Endothelial cell of umbilical vein (primary cell): ENCODE measurements around the gene NFS1. TPM values are rescaled to one million over a fixed set of nuclear protein-coding genes. Genes with fewer than 3 reads are reported as not detected.

Source experiments
- BruUV-seq: library from RNA; stranded (reverse); fragments of 400-500 nt; replicated peaks from 2 replicates; lab custom pipeline; 2021; lab: Mats Ljungman, UMichigan
- CTCF ChIA-PET: fragments of 300-600, 350-600 bp; sonication (Branson Sonifier 250); formaldehyde crosslinking; loops from one replicate; lab custom pipeline; 2021; ENCODE audit warnings: antibody characterized with exemption, inconsistent platforms; lab: Charles Lee
- POLR2A ChIA-PET: fragments of 300-600, 350-600 bp; sonication (Branson Sonifier 250); formaldehyde crosslinking; loops from one replicate; lab custom pipeline; 2021; ENCODE audit warnings: antibody characterized with exemption, inconsistent platforms; lab: Charles Lee
- DNase-seq: peaks from one replicate; pipeline ENCODE4 v3.0.0-alpha.2; 2011; ENCODE audit warnings: low read depth, low spot score
- FAIRE-seq: peaks from 2 replicates; lab custom pipeline; 2011; peaks lifted over from hg19 to GRCh38; lab: Jason Lieb, UNC
- H2AFZ ChIP-seq: 2 replicates; pipeline ENCODE4 v1.6.0; 2012; ENCODE audit warnings: low read depth, low read length, control low read depth, inconsistent platforms
- H3K27ac ChIP-seq: 2 replicates; pipeline ENCODE4 v1.5.1; 2011; ENCODE audit warnings: low read depth, mild to moderate bottlenecking, control low read depth, low read length, moderate library complexity; ENCODE audit not compliant: insufficient read depth
- H3K27me3 ChIP-seq, 2 experiments: 2 replicates each; pipeline versions ENCODE4 v1.6.0 to v1.6.1; 2011; ENCODE audit warnings: low read length in 2 of 2, mixed read lengths in 1 of 2; ENCODE audit not compliant: control insufficient read depth in 2 of 2, insufficient read depth in 2 of 2
- H3K36me3 ChIP-seq, 2 experiments: 2 replicates in 1 of 2; 3 replicates in 1 of 2; pipeline ENCODE4 v1.5.1; 2011; ENCODE audit warnings: low read length in 2 of 2, mild to moderate bottlenecking in 1 of 2, moderate library complexity in 1 of 2; ENCODE audit not compliant: control insufficient read depth in 2 of 2, insufficient read depth in 2 of 2; ENCODE audit errors: extremely low read depth in 1 of 2
- H3K4me1 ChIP-seq: 3 replicates; pipeline ENCODE4 v1.5.1; 2011; ENCODE audit warnings: mild to moderate bottlenecking, low read length; ENCODE audit not compliant: control insufficient read depth, insufficient read depth; ENCODE audit errors: extremely low read depth
- H3K4me2 ChIP-seq: 2 replicates; pipeline ENCODE4 v1.6.1; 2011; ENCODE audit warnings: low read length, control low read depth, mixed read lengths; ENCODE audit not compliant: insufficient read depth
- H3K4me3 ChIP-seq, 3 experiments: fragments of 200-600 bp in 1 of 3; sonication (generic), shearing (Covaris generic) in 1 of 3; replicated peaks in 1 of 3; 2 replicates each; pipeline ENCODE4 v1.5.1; 2011 to 2016; ENCODE audit warnings: control low read depth in 3 of 3, low read length in 3 of 3, mild to moderate bottlenecking in 2 of 3, inconsistent platforms in 1 of 3, low read depth in 1 of 3, moderate library complexity in 1 of 3; ENCODE audit not compliant: insufficient read depth in 1 of 3
- H3K79me2 ChIP-seq: 2 replicates; pipeline ENCODE4 v1.6.0; 2012; ENCODE audit warnings: low read length, inconsistent platforms; ENCODE audit not compliant: control insufficient read depth, insufficient read depth
- H3K9ac ChIP-seq: replicated peaks from 2 replicates; pipeline ENCODE3; 2011; ENCODE audit warnings: low read length, control low read depth; ENCODE audit not compliant: insufficient read depth; ENCODE audit errors: extremely low read depth
- H3K9me1 ChIP-seq: replicated peaks from 3 replicates; pipeline ENCODE4 v1.6.0; 2011; ENCODE audit warnings: mild to moderate bottlenecking, low read length; ENCODE audit not compliant: control insufficient read depth, insufficient read depth; ENCODE audit errors: extremely low read depth
- H3K9me3 ChIP-seq: replicated peaks from 2 replicates; pipeline ENCODE4 v1.5.1; 2012; ENCODE audit warnings: low read length, inconsistent platforms; ENCODE audit not compliant: control insufficient read depth, insufficient read depth
- H4K20me1 ChIP-seq: replicated peaks from 2 replicates; pipeline ENCODE3; 2011; ENCODE audit warnings: mild to moderate bottlenecking, low read length; ENCODE audit not compliant: control insufficient read depth, insufficient read depth; ENCODE audit errors: extremely low read depth
- EZH2 ChIP-seq: IDR thresholded peaks from 2 replicates; pipeline ENCODE4 v1.6.1; 2012; ENCODE audit warnings: borderline replicate concordance, low read depth, mild to moderate bottlenecking, moderate library complexity, low read length, inconsistent platforms; ENCODE audit not compliant: severe bottlenecking
- FOS ChIP-seq: IDR thresholded peaks from 2 replicates; pipeline ENCODE4 v1.6.1; 2011; ENCODE audit warnings: mild to moderate bottlenecking, low read length, moderate library complexity, borderline replicate concordance; ENCODE audit not compliant: insufficient read depth
- GATA2 ChIP-seq: IDR thresholded peaks from 2 replicates; pipeline ENCODE4 v1.7.0; 2011; ENCODE audit warnings: low read depth, mild to moderate bottlenecking, moderate library complexity, mixed read lengths, low read length; ENCODE audit not compliant: insufficient read length, insufficient read depth
- JUN ChIP-seq: IDR thresholded peaks from 2 replicates; pipeline ENCODE4 v1.6.1; 2011; ENCODE audit warnings: borderline replicate concordance, low read depth; ENCODE audit not compliant: insufficient read length, insufficient read depth
- MYC ChIP-seq: IDR thresholded peaks from one replicate; pipeline ENCODE4 v1.6.1; 2011; ENCODE audit warnings: mild to moderate bottlenecking, low read depth, low read length
- POLR2A ChIP-seq: IDR thresholded peaks from 2 replicates; pipeline ENCODE4 v1.6.1; 2012; ENCODE audit warnings: low read depth, mild to moderate bottlenecking, control low read depth, low read length
- POLR2AphosphoS5 ChIP-seq: IDR thresholded peaks from 2 replicates; pipeline ENCODE4 v1.6.1; 2012; ENCODE audit warnings: low read depth, mild to moderate bottlenecking, control low read depth, low read length, moderate library complexity; ENCODE audit not compliant: insufficient read depth
- dilution Hi-C: fragments of 300-500 bp; cut with MboI; formaldehyde crosslinking; loops from one replicate; pipeline ENCODE4 v1.15.0; 2019; ENCODE audit warnings: low sequenced_read_pairs; ENCODE audit not compliant: extremely low pct_ligation_motif_present
- intact Hi-C: fragments of 100-400 bp; cut with micrococcal nuclease; formaldehyde crosslinking; loops from one replicate; pipeline ENCODE4 v1.10.0; 2022
- polyA plus RNA-seq, 4 experiments: library from polyadenylated mRNA; depleted of rRNA in 3 of 4; stranded (reverse) in 3 of 4; unstranded in 1 of 4; fragments of >200 nt; gene quantifications; 2 replicates each; pipeline versions ENCODE4 v1.2.1 to v1.2.3, GENCODE V29; 2011 to 2012; ENCODE audit warnings: missing spikeins in 1 of 4
- total RNA-seq: library from RNA; stranded (reverse); gene quantifications from 2 replicates; pipeline ENCODE4 v1.2.3, GENCODE V29; 2021
- TF ChIP-seq, protein P1 (sequence below): IDR thresholded peaks from 2 replicates; pipeline ENCODE4 v1.6.1; 2011; ENCODE audit not compliant: insufficient read depth, insufficient read length
- TF ChIP-seq, protein P2 (sequence below), 2 donors: IDR thresholded peaks; 1 replicate in 1 of 2; 2 replicates in 1 of 2; pipeline ENCODE4 v1.5.1; 2011; ENCODE audit warnings: low read length in 2 of 2, mild to moderate bottlenecking in 2 of 2, moderate library complexity in 2 of 2, control low read depth in 1 of 2, inconsistent platforms in 1 of 2, low read depth in 1 of 2; ENCODE audit not compliant: insufficient read depth in 1 of 2; ENCODE audit errors: extremely low read depth in 1 of 2

NFS1 gene
- total and polyA plus RNA-seq, 2 donors (not counting 3 experiments of a cell fraction or from before 2014, with no cell fraction given), result 25.1 to 28.4 TPM

DNA sequence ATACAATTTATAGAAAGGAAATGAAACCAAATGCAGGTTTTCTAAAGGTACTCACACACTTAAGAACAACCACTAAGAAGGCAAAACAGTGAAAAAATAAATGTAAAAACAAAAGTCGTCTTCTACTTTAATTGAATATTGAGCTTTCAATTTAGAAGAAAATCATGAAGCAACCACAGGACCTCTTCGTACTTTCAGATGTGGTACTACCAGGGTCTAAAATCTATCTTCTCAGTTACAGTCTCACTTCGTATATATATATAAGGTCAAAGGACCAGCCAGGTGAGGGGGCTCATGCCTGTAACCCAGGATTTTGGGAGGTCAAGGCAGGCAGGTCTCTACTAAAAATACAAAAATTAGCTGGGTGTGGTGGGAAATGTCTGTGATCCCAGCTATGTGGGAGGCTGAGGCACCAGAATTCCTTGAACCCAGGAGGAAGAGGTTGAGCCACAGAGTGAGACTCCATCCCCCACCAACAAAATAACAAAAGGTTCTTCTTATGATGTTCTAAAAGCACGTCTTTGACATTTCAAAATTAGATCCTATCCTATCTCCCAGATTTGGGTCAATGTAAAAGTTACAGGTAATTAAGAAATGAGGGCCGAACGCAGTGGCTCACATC lies 12.5 kb upstream of the NFS1 start:
- H3K27me3 ChIP-seq, result no peaks in the 10 kb centered on the region
- H3K9me1 ChIP-seq, result no peaks in the 10 kb centered on the region
- no peak overlapping the region for H3K27ac ChIP-seq
- no peak for TF ChIP-seq POLR2A
- TF ChIP-seq, protein P1, sequence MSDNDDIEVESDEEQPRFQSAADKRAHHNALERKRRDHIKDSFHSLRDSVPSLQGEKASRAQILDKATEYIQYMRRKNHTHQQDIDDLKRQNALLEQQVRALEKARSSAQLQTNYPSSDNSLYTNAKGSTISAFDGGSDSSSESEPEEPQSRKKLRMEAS, result no peak
- TF ChIP-seq, protein P2, sequence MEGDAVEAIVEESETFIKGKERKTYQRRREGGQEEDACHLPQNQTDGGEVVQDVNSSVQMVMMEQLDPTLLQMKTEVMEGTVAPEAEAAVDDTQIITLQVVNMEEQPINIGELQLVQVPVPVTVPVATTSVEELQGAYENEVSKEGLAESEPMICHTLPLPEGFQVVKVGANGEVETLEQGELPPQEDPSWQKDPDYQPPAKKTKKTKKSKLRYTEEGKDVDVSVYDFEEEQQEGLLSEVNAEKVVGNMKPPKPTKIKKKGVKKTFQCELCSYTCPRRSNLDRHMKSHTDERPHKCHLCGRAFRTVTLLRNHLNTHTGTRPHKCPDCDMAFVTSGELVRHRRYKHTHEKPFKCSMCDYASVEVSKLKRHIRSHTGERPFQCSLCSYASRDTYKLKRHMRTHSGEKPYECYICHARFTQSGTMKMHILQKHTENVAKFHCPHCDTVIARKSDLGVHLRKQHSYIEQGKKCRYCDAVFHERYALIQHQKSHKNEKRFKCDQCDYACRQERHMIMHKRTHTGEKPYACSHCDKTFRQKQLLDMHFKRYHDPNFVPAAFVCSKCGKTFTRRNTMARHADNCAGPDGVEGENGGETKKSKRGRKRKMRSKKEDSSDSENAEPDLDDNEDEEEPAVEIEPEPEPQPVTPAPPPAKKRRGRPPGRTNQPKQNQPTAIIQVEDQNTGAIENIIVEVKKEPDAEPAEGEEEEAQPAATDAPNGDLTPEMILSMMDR (IDR thresholded peaks at IDR 0.05; ENCODE audit: extremely low read depth in 1 of 2, insufficient read depth in 1 of 2, low read depth in 1 of 2, low read length in 2 of 2), result no peak
- TF ChIP-seq GATA2, result no peak
- no peak for TF ChIP-seq FOS
- TF ChIP-seq POLR2AphosphoS5, result no peak
- no peak for TF ChIP-seq EZH2
- TF ChIP-seq JUN, result no peak
- no peak for TF ChIP-seq MYC
- no peak overlapping the region for H3K9ac ChIP-seq
- H3K4me1 ChIP-seq, result no peaks in the 10 kb centered on the region
- no peak overlapping the region for H3K4me2 ChIP-seq
- H4K20me1 ChIP-seq, result peaks cover 12% of the 10 kb centered on the region
- FAIRE-seq (no peak), DNase-seq (no peak)
- POLR2A ChIA-PET, result no interaction called here
- CTCF ChIA-PET, result interaction anchor here (0.7 to 1.9 kb wide), 3 partner anchors 8 to 19 kb away, joined by 3 to 4 read pairs (median 3); no protein-coding TSS in a partner anchor
- H3K79me2 ChIP-seq, result peaks cover 73% of the 10 kb centered on the region
- BruUV-seq, result no TSS peak
- no peak overlapping the region for H2AFZ ChIP-seq
- intact Hi-C loops (no loop called here), dilution Hi-C loops (no loop called here)
- H3K4me3 ChIP-seq, result no peak overlapping the region
- H3K9me3 ChIP-seq, result no peaks in the 10 kb centered on the region
- peaks cover 16 to 69% of the 10 kb centered on the region in 2 experiments for H3K36me3 ChIP-seq
